Measurements from ENCODE around the gene CT47C1.

Gene CT47C1

GRCh38 chrX:119093991-119094735, 21.4 kb downstream of the CT47C1 start:
- Histone ChIP-seq H3K27ac (no peak overlapping the region), H3K4me1 (no peaks in the 10 kb centered on the region), H3K4me3 (no peak overlapping the region), H3K9me3 (no peaks in the 10 kb centered on the region), H3K36me3 (no peaks in the 10 kb centered on the region), H3K27me3 (no peaks in the 10 kb centered on the region)
- intact Hi-C loops (cut with DNase I; ENCODE audit: low total_unique reads) = no loop called here
- no peak for TF ChIP-seq CTCF (IDR thresholded peaks at IDR 0.05)
- no peak for DNase-seq

GRCh38 chrX:119094819-119095218, 22.0 kb downstream of the CT47C1 start:
- intact Hi-C loops (cut with DNase I; ENCODE audit: low total_unique reads) = no loop called here
- no peak for DNase-seq
- no peaks in the 10 kb centered on the region for H3K4me1 ChIP-seq

GRCh38 chrX:119095936-119096335, 23.1 kb downstream of the CT47C1 start:
- Histone ChIP-seq H3K9me3 (no peaks in the 10 kb centered on the region), H3K4me3 (no peak overlapping the region), H3K27ac (no peak overlapping the region), H3K4me1 (no peaks in the 10 kb centered on the region), H3K27me3 (no peaks in the 10 kb centered on the region), H3K36me3 (no peaks in the 10 kb centered on the region)
- no peak for DNase-seq
- intact Hi-C loops (cut with DNase I; ENCODE audit: low total_unique reads) = no loop called here
- TF ChIP-seq CTCF (IDR thresholded peaks at IDR 0.05) = no peak

More at GRCh38 chrX:119094819-119095218, 22.0 kb downstream of the CT47C1 start:
- no peaks in the 10 kb centered on the region for H3K36me3 ChIP-seq
- no peaks in the 10 kb centered on the region for H3K9me3 ChIP-seq
- no peak for TF ChIP-seq CTCF (IDR thresholded peaks at IDR 0.05)
- no peaks in the 10 kb centered on the region for H3K27me3 ChIP-seq
- no peak overlapping the region for H3K4me3 ChIP-seq
- H3K27ac ChIP-seq = no peak overlapping the region

- Histone ChIP-seq H3K4me3 (no peak overlapping the region), H3K27ac (no peak overlapping the region), H3K27me3 (no peaks in the 10 kb centered on the region), H3K36me3 (no peaks in the 10 kb centered on the region), H3K4me1 (no peaks in the 10 kb centered on the region), H3K9me3 (no peaks in the 10 kb centered on the region)
- no peak for TF ChIP-seq CTCF (IDR thresholded peaks at IDR 0.05)
- no peak for DNase-seq
- intact Hi-C loops (cut with DNase I; ENCODE audit: low total_unique reads) = no loop called here
Measured at GRCh38 chrX:119101168-119101567, 28.4 kb downstream of the CT47C1 start.

- Histone ChIP-seq H3K9me3 (no peaks in the 10 kb centered on the region), H3K4me1 (no peaks in the 10 kb centered on the region), H3K27ac (no peak overlapping the region), H3K27me3 (no peaks in the 10 kb centered on the region), H3K36me3 (no peaks in the 10 kb centered on the region), H3K4me3 (no peak overlapping the region)
- no peak for DNase-seq
- intact Hi-C loops (cut with DNase I; ENCODE audit: low total_unique reads) = no loop called here
- TF ChIP-seq CTCF (IDR thresholded peaks at IDR 0.05) = no peak
Measured at GRCh38 chrX:119105826-119106225, 33.0 kb downstream of the CT47C1 start.

Data from tibial artery (tissue), 4 donors.